GM19023 (cell line): ENCODE measurements around the gene KLHL6.
"Not testable (repeated sequence)": the region's sequence is repeated elsewhere in the genome, so short reads cannot be mapped to it uniquely, and the experiment has no call there.

ENCODE experiments used
- ATAC-seq: cut with Tn5 transposase; IDR thresholded peaks from one replicate; pipeline ENCODE4 v1.9.1; 2021; ENCODE audit warnings: mild to moderate bottlenecking, moderate library complexity; ENCODE audit not compliant: unreplicated experiment

KLHL6 gene

GRCh38 chr3:183455089-183455488 is 100.4 kb downstream of the KLHL6 start:
- ATAC-seq = no peak

GRCh38 chr3:183454064-183454463 is 101.4 kb downstream of the KLHL6 start:
- no peak for ATAC-seq

GRCh38 chr3:183449791-183450190 is 105.7 kb downstream of the KLHL6 start:
- ATAC-seq = no peak

DNA sequence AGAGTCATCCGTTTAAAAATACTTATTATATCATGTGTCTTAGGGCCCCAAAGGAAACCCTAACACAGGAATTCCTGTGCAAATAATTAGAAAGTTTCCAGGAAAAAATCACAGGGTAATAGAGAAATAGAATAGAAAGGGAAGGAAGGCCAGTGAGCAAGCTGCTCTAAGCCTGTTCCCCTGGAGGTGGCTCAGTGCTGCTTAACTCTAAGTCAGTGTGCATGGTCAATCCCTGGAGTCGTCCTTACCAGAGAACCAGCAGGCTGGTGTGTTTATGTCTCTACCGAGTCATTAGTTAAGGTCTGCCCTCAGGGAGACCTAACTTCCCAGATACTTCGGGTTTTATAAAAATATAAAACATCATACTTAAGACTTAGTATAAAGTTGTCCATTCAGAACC is 106.1 kb downstream of the KLHL6 start:
- no peak for ATAC-seq

DNA sequence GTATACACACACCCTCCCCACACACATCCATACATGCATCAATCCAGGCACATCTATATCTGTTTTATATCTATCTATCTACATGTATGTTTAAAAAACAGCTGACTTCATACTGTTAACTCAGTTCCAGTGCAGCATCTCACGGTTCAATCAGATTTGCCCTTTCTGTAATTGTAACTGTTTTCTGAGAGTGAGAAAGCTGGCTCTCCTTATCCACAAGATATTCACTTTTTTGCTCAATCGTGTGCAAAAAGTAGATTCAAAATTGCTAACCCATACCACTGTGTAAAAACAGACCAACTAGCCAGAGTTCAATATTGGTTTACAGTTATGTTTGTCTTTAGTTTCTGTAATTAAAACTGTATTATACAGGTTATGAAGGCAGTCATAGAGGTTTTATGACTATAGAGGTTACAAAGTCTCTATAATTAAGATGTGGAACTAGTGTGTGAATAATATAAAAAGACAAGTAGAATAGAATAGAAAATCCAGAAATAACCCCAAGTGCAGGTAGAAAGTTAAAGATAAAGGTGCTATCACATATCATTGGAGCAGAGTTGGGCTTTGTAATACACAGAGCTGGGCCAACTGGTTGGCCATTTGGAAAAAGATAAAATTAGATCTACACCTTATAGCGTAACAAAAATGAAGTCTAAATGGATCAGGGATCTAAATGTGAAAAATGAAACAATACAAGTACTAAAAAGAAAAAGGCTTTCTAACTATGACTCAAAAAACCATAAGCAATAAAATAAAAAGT is 107.0 kb downstream of the KLHL6 start:
- ATAC-seq = no peak

DNA sequence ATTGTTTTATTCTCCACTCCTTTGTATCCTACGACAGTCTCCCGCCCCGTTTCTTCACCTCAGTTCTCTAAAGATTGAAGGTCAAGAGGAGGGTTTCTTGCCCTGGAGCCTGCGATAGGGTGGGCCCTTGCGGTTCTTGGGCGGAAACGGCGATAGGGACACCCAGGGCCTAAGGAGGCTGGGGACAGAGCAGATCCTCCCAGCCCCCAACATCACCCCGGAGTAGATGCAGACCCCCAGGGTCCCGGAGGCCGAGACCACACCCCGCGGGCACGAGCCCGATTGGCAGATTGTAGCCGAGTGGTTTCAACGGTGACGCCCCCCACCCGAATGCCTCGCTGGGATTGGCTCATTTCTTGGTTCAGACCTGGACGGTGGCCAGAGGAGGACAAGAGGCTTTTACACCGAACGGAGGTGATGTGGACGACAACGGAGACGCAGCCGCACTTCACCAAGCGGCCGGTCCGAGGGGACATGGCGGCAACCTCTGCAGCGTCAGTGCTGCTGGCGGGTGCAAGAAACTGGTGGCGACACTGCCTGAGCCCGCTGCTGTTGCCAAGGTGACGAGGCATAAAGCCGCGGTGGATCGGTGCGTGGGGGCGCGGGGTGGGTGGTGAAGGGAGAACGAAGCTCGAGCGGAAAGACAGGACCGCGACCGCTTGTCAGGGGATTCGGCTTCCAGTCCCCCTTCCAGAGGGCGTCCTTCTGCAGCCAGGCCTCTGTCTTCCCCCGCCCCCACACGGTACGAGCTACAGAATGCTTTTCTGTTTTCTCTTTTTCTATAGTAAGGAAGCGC is 108.1 kb downstream of the KLHL6 start:
- peak; percentile 96 for ATAC-seq

GRCh38 chr3:183446838-183447205 is 108.7 kb downstream of the KLHL6 start:
- no peak for ATAC-seq

GRCh38 chr3:183444748-183445147 is 110.8 kb downstream of the KLHL6 start:
- no peak for ATAC-seq

DNA sequence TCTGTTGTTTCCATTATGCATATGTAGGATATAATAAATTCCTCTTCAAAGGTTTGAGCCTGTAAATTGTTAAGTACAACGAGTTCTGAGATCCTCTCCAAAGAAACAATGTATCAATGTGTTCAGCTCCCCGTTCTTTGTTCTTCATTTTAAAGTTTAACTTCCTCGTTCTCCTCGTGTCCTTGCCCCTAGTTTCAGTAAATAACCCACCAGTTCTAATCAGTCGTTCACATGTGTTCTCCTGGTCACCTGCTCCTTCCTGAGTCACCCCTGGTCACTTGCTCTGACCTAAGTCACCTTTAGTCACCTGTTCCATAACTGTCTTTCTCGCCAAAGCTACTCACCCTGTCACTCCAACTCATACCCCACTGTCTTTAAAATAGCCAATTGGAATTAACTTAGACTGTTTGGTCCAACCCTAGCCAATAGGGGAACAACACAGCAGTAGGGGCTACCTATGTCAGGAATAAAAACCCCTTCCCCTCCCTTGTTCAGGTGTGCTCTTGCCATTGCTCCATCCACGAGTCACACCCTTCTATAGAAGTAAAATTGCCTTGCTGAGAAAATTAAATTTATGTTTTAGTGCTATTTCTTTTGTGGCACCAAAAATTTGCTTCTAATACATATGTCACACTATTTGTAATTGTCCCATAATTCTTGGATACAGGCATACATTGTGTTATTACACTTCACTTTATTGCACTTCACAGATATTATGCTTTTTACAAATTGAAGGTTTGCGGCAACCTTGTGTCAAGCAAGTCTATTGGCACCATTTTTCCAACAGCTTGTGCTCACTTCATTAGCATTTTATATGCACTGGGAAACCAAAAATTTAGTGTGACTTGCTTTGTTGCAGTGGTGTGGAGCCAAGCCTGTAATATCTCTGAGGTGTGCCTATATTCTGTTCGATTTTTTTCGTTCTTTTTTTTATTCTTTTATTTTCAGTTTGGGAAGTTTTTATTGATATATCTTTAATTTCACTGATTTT is 111.8 kb downstream of the KLHL6 start:
- ATAC-seq = no peak

DNA sequence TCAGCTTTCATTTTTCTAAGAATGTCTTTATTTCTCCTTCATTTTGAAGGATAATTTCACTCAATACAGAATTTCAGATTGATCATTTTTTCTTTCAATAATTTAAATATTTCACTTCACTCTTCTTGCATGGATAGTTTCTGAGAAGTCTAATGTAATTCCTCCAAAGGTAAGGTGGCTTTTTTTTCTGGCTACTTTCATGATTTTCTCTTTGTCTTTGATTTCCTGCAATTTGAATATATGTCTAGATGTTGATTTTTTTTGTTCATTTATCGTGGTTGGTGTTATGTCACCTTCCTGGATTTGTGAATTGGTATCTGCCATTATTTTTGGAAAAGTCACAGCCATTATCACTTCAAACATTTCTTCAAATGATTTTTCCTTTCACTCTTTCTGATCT is 112.5 kb downstream of the KLHL6 start:
- ATAC-seq = no peak

DNA sequence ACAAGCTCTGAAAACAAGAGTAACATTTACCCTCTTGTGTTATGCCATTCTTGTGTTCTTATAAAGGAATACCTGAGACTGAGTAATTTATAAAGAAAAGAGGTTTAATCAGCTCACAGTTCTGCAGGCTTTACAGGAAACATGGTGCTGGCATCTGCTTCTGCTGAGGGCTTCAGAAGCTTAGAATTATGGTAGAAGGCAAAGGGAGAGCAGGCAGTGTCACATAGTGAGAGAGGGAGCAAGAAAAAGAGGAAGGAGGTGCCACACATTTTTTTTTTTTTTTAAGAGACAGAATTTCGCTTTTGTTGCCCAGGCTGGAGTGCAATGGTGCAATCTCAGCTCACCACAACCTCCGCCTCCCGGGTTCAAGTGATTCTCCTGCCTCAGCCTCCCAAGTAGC is 115.0 kb downstream of the KLHL6 start:
- not testable (repeated sequence) for ATAC-seq

GRCh38 chr3:183439515-183439914 is 116.0 kb downstream of the KLHL6 start:
- no peak for ATAC-seq

DNA sequence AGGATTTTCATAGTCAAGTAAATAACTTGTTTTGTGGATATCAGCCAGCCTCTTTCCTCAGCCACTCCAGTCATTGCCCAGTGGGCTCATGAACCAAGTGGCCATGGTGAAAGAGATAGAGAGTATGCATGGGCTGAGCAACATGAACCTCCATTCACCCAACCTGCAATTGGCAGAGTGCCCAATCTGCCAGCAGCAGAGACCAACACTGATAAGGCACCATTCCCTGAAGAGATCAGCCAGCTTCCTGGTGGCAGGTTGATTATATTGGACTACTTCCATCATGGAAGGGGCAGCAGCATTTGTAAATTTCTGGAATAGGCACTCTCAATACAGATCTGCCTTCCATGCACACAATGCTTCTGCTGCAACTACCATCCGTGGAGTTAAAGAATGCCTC is 116.8 kb downstream of the KLHL6 start:
- no peak for ATAC-seq

- peak; percentile 45 for ATAC-seq
These were observed 117.6 kb downstream of the KLHL6 start for GRCh38 chr3:183437666-183438564.
